ENCODE measurements around the gene EIF2S1.

Gene EIF2S1

DNA sequence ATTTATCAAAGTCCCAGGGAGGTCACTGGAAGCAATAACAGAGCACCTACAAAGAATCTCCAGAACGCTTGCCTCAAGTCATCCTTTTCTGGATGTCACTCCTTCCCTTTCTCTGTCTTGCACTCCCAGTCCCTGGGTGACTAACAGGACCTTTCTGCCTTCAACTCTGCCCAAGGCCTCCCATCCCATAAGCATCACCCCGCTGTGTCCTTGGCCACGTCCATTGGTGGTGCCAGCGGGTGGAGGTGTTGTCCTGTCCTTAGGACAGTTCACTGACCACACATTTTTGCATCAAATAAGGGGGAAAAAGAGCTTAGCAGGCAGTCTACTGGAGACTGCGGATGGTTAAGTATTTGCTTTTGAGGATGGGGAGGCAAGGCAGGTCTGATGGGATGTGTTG lies 75.5 kb downstream of the EIF2S1 start:
- TF ChIP-seq, protein P1, sequence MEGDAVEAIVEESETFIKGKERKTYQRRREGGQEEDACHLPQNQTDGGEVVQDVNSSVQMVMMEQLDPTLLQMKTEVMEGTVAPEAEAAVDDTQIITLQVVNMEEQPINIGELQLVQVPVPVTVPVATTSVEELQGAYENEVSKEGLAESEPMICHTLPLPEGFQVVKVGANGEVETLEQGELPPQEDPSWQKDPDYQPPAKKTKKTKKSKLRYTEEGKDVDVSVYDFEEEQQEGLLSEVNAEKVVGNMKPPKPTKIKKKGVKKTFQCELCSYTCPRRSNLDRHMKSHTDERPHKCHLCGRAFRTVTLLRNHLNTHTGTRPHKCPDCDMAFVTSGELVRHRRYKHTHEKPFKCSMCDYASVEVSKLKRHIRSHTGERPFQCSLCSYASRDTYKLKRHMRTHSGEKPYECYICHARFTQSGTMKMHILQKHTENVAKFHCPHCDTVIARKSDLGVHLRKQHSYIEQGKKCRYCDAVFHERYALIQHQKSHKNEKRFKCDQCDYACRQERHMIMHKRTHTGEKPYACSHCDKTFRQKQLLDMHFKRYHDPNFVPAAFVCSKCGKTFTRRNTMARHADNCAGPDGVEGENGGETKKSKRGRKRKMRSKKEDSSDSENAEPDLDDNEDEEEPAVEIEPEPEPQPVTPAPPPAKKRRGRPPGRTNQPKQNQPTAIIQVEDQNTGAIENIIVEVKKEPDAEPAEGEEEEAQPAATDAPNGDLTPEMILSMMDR (IDR thresholded peaks at IDR 0.05; ENCODE audit: control insufficient read depth, extremely low read depth, insufficient read depth) = no peak
- H3K4me3 ChIP-seq (ENCODE audit: low read depth, low read length) = no peak overlapping the region
- no peak for DNase-seq (ENCODE audit: low read depth)
